Measurements from ENCODE around the gene MATCAP1. TPM values are rescaled to one million over a fixed set of nuclear protein-coding genes. Genes with fewer than 3 reads are reported as not detected.

The MATCAP1 gene
- total and polyA plus RNA-seq, 2 of the 13 experiments (the other 11 are each of a cell fraction or from before 2014, with no cell fraction given): 11.2 to 24.5 TPM

DNA sequence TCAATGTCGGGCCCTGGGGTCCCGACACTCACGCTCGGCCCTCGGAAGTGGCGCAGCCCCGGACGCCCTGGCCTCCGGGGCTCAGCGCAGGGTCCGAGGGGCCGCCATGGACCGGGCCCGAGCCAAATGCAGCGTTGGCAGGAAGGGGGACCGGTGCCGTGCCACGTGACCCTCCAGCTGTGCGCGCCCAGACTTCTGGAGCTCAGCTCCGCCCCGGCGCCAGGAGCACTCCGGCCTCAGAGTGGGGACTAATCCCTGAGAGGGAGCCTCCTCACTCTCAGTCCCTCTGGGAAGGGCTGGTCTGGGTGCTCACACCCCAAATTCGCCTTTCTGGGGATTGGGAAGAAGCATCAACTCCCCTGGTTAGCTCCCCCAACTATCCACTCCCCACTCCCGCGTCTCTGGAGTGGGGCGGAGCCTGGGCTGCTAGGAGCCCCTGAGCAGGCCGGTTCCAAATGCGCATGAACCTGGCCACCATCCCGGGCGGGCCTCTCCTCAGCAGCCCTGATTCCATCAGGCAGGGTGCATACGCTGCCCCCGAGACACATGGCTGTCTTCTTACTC is 32.8 kb downstream of the MATCAP1 start, which contains the start of gene B3GNT9 (continued):
- TF ChIP-seq, protein P1, sequence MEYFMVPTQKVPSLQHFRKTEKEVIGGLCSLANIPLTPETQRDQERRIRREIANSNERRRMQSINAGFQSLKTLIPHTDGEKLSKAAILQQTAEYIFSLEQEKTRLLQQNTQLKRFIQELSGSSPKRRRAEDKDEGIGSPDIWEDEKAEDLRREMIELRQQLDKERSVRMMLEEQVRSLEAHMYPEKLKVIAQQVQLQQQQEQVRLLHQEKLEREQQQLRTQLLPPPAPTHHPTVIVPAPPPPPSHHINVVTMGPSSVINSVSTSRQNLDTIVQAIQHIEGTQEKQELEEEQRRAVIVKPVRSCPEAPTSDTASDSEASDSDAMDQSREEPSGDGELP (IDR thresholded peaks at IDR 0.05; ENCODE audit: borderline replicate concordance, low read depth): peak; percentile 98
- TF ChIP-seq BORCS8-MEF2B (CRISPR knock-in tag; IDR thresholded peaks at IDR 0.05) (peak; percentile 75; the same call in 1 of the 2 replicates), ZMAT3 (CRISPR knock-in tag; conservative IDR thresholded peaks at IDR 0.05) (peak; percentile 72; the same call in 1 of the 2 replicates), POGZ (CRISPR knock-in tag; IDR thresholded peaks at IDR 0.05) (0 out of 2 replicates have a peak, but pooled peaks have one; percentile 11), NAIF1 (CRISPR knock-in tag; IDR thresholded peaks at IDR 0.05; ENCODE audit: borderline replicate concordance) (no peak), ZMYM4 (CRISPR knock-in tag; IDR thresholded peaks at IDR 0.05) (no peak), NFYB (CRISPR knock-in tag; IDR thresholded peaks at IDR 0.05) (no peak)
- TF ChIP-seq, protein P2, sequence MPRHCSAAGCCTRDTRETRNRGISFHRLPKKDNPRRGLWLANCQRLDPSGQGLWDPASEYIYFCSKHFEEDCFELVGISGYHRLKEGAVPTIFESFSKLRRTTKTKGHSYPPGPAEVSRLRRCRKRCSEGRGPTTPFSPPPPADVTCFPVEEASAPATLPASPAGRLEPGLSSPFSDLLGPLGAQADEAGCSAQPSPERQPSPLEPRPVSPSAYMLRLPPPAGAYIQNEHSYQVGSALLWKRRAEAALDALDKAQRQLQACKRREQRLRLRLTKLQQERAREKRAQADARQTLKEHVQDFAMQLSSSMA (CRISPR knock-in tag; IDR thresholded peaks at IDR 0.05): peak; percentile 83
- TF ChIP-seq, protein P3, sequence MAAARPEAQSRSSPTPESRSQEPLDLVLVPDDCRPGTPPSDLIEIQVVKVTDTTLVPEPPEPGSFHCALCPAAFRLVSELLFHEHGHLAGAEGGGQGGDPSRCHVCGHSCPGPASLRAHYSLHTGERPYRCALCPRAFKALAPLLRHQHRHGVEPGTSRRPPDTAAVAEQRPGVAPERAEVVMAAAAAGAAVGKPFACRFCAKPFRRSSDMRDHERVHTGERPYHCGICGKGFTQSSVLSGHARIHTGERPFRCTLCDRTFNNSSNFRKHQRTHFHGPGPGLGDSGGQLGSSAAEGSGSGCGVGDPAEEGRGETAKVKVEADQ (CRISPR knock-in tag; IDR thresholded peaks at IDR 0.05; ENCODE audit: borderline replicate concordance): peak; percentile 71; the same call in 1 of the 2 replicates
- TF ChIP-seq, protein P4, sequence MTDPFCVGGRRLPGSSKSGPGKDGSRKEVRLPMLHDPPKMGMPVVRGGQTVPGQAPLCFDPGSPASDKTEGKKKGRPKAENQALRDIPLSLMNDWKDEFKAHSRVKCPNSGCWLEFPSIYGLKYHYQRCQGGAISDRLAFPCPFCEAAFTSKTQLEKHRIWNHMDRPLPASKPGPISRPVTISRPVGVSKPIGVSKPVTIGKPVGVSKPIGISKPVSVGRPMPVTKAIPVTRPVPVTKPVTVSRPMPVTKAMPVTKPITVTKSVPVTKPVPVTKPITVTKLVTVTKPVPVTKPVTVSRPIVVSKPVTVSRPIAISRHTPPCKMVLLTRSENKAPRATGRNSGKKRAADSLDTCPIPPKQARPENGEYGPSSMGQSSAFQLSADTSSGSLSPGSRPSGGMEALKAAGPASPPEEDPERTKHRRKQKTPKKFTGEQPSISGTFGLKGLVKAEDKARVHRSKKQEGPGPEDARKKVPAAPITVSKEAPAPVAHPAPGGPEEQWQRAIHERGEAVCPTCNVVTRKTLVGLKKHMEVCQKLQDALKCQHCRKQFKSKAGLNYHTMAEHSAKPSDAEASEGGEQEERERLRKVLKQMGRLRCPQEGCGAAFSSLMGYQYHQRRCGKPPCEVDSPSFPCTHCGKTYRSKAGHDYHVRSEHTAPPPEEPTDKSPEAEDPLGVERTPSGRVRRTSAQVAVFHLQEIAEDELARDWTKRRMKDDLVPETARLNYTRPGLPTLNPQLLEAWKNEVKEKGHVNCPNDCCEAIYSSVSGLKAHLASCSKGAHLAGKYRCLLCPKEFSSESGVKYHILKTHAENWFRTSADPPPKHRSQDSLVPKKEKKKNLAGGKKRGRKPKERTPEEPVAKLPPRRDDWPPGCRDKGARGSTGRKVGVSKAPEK (CRISPR knock-in tag; IDR thresholded peaks at IDR 0.05; ENCODE audit: borderline replicate concordance): no peak
- TF ChIP-seq, protein P5, sequence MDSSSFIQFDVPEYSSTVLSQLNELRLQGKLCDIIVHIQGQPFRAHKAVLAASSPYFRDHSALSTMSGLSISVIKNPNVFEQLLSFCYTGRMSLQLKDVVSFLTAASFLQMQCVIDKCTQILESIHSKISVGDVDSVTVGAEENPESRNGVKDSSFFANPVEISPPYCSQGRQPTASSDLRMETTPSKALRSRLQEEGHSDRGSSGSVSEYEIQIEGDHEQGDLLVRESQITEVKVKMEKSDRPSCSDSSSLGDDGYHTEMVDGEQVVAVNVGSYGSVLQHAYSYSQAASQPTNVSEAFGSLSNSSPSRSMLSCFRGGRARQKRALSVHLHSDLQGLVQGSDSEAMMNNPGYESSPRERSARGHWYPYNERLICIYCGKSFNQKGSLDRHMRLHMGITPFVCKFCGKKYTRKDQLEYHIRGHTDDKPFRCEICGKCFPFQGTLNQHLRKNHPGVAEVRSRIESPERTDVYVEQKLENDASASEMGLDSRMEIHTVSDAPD (CRISPR knock-in tag; IDR thresholded peaks at IDR 0.05): peak; percentile 39; the same call in 1 of the 2 replicates
- TF ChIP-seq, protein P6, sequence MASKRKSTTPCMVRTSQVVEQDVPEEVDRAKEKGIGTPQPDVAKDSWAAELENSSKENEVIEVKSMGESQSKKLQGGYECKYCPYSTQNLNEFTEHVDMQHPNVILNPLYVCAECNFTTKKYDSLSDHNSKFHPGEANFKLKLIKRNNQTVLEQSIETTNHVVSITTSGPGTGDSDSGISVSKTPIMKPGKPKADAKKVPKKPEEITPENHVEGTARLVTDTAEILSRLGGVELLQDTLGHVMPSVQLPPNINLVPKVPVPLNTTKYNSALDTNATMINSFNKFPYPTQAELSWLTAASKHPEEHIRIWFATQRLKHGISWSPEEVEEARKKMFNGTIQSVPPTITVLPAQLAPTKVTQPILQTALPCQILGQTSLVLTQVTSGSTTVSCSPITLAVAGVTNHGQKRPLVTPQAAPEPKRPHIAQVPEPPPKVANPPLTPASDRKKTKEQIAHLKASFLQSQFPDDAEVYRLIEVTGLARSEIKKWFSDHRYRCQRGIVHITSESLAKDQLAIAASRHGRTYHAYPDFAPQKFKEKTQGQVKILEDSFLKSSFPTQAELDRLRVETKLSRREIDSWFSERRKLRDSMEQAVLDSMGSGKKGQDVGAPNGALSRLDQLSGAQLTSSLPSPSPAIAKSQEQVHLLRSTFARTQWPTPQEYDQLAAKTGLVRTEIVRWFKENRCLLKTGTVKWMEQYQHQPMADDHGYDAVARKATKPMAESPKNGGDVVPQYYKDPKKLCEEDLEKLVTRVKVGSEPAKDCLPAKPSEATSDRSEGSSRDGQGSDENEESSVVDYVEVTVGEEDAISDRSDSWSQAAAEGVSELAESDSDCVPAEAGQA (IDR thresholded peaks at IDR 0.05; ENCODE audit: low read depth): no peak
- TF ChIP-seq, protein P6 (CRISPR knock-in tag; IDR thresholded peaks at IDR 0.05; ENCODE audit: borderline replicate concordance): no peak
- TF ChIP-seq, protein P7, sequence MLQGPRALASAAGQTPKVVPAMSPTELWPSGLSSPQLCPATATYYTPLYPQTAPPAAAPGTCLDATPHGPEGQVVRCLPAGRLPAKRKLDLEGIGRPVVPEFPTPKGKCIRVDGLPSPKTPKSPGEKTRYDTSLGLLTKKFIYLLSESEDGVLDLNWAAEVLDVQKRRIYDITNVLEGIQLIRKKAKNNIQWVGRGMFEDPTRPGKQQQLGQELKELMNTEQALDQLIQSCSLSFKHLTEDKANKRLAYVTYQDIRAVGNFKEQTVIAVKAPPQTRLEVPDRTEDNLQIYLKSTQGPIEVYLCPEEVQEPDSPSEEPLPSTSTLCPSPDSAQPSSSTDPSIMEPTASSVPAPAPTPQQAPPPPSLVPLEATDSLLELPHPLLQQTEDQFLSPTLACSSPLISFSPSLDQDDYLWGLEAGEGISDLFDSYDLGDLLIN (CRISPR knock-in tag; IDR thresholded peaks at IDR 0.05; ENCODE audit: borderline replicate concordance): no peak

Data from HepG2 (cell line).